SK-N-SH treated with all-trans-retinoic acid at 6 μM for 48 hours (cell line): ENCODE measurements around the gene CPS1.

Experiments used
- CREB5 ChIP-seq: fragments of 250-450 bp; sonication (Bioruptor Pico); IDR thresholded peaks from 2 replicates; pipeline ENCODE4 v1.5.1; 2020; ENCODE audit warnings: low read depth, mild to moderate bottlenecking, moderate library complexity
- CSRNP3 ChIP-seq: fragments of 250-450 bp; sonication (Bioruptor Pico); IDR thresholded peaks from 2 replicates; pipeline ENCODE4 v1.5.1; 2021; ENCODE audit warnings: mild to moderate bottlenecking, moderate library complexity
- OSR1 ChIP-seq: fragments of 250-450 bp; sonication (Bioruptor Pico); IDR thresholded peaks from 2 replicates; pipeline ENCODE4 v1.8.0; 2022; ENCODE audit warnings: moderate library complexity, mild to moderate bottlenecking, inconsistent platforms
- PATZ1 ChIP-seq: fragments of 250-450 bp; sonication (Bioruptor Pico); IDR thresholded peaks from 2 replicates; pipeline ENCODE4 v1.8.0; 2020; ENCODE audit warnings: mild to moderate bottlenecking, moderate library complexity, borderline replicate concordance
- TSHZ2 ChIP-seq: fragments of 250-450 bp; sonication (Bioruptor Pico); IDR thresholded peaks from 2 replicates; pipeline ENCODE4 v1.5.0; 2020; ENCODE audit warnings: mild to moderate bottlenecking, moderate library complexity
- ZC3H10 ChIP-seq: fragments of 250-450 bp; sonication (Bioruptor Pico); IDR thresholded peaks from 2 replicates; pipeline ENCODE4 v1.5.1; 2021; ENCODE audit warnings: mild to moderate bottlenecking, moderate library complexity
- ZFP3 ChIP-seq: fragments of 250-450 bp; sonication (Bioruptor Pico); IDR thresholded peaks from 2 replicates; pipeline ENCODE4 v1.5.0; 2020; ENCODE audit warnings: mild to moderate bottlenecking, moderate library complexity
- ZFP30 ChIP-seq: fragments of 450-650 bp; formaldehyde crosslinking; IDR thresholded peaks from 2 replicates; pipeline ENCODE4 v1.5.0; 2022; ENCODE audit warnings: mild to moderate bottlenecking, moderate library complexity

GRCh38 chr2:210676067-210676466 lies 119.7 kb downstream of the CPS1 start:
- no peak for TF ChIP-seq CSRNP3 (CRISPR knock-in tag)
- no peak for TF ChIP-seq ZC3H10 (CRISPR knock-in tag)
- TF ChIP-seq TSHZ2 (CRISPR knock-in tag) = no peak
- TF ChIP-seq ZFP30 (CRISPR knock-in tag) = no peak
- TF ChIP-seq CREB5 (CRISPR knock-in tag) = no peak
- TF ChIP-seq ZFP3 (CRISPR knock-in tag) = no peak
- TF ChIP-seq OSR1 (CRISPR knock-in tag) = no peak
- no peak for TF ChIP-seq PATZ1 (CRISPR knock-in tag)
